GM12891 (cell line): ENCODE data around the gene ZNF491. TPM values are rescaled to one million over a fixed set of nuclear protein-coding genes. Genes with fewer than 3 reads are reported as not detected.

Experiments used
- DNase-seq: peaks from one replicate; pipeline ENCODE4 v3.0.0; 2011; ENCODE audit warnings: low spot score; ENCODE audit not compliant: insufficient read length
- FAIRE-seq: peaks from 2 replicates; lab custom pipeline; 2011; peaks lifted over from hg19 to GRCh38; lab: Jason Lieb, UNC
- PAX5 ChIP-seq: IDR thresholded peaks from 2 replicates; pipeline ENCODE4 v1.6.1; 2011; ENCODE audit warnings: low read length, moderate library complexity, mild to moderate bottlenecking; ENCODE audit not compliant: insufficient read depth, severe bottlenecking
- POLR2A ChIP-seq: IDR thresholded peaks from 2 replicates; pipeline ENCODE4 v1.6.1; 2011; ENCODE audit warnings: low read depth, low read length, control low read depth
- POLR2AphosphoS5 ChIP-seq: IDR thresholded peaks from 2 replicates; pipeline ENCODE4 v1.6.1; 2011; ENCODE audit warnings: low read depth, low read length, control low read depth
- POU2F2 ChIP-seq: IDR thresholded peaks from 2 replicates; pipeline ENCODE4 v1.6.1; 2011; ENCODE audit warnings: low read depth, mild to moderate bottlenecking, control low read depth, low read length, moderate library complexity
- SPI1 ChIP-seq: IDR thresholded peaks from 2 replicates; pipeline ENCODE4 v1.6.1; 2011; ENCODE audit warnings: low read depth, low read length, control low read depth
- TAF1 ChIP-seq: IDR thresholded peaks from 2 replicates; pipeline ENCODE4 v1.6.1; 2011; ENCODE audit warnings: low read depth, low read length, control low read depth
- polyA plus RNA-seq: library from polyadenylated mRNA; unstranded; fragments of >200 nt; gene quantifications from one replicate; pipeline ENCODE4 v1.2.1, GENCODE V29; 2012; ENCODE audit warnings: low read depth, missing spikeins, inconsistent platforms; ENCODE audit not compliant: missing spikeins

ZNF491 gene
- polyA plus RNA-seq = 0.27 TPM

GRCh38 chr19:11798391-11799330, at the start of gene ZNF491:
ZNF491 (plus strand) TSS chr19:11798523; CDS start chr19:11805954, 7,431 bp downstream.
- FAIRE-seq (peak; percentile 83), DNase-seq (peak; percentile 90)
- no peak for TF ChIP-seq SPI1
- TF ChIP-seq POU2F2 = no peak
- TF ChIP-seq PAX5 = no peak
- no peak for TF ChIP-seq TAF1
- no peak for TF ChIP-seq POLR2AphosphoS5
- 0 out of 2 replicates have a peak, but pooled peaks have one; percentile 31 for TF ChIP-seq POLR2A

DNA sequence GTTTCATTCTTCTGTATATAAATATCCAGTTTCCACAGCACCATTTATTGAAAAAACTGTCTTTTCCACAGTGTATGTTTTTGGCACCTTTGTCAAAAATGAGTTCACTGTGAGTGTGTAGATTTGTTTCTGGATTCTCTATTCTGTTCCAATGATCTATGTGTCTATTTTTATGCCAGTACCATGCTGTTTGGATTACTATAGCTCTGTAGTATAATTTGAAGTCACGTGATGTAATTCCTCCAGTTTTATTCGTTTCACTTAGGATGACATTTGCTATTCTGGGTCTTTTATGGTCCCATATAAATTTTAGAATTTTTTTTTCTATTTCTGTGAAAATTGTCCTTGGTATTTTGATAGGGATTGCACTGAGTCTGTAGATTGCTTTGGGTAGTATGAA, 48.6 kb upstream of the ZNF491 start:
- DNase-seq = no peak
- no peak for TF ChIP-seq POU2F2
- TF ChIP-seq TAF1 = no peak
- TF ChIP-seq SPI1 = no peak
- no peak for TF ChIP-seq POLR2AphosphoS5
- TF ChIP-seq PAX5 = no peak
- TF ChIP-seq POLR2A = no peak
- no peak for FAIRE-seq

GRCh38 chr19:11752244-11752736, 46.0 kb upstream of the ZNF491 start:
- no peak for TF ChIP-seq PAX5
- TF ChIP-seq POU2F2 = no peak
- TF ChIP-seq POLR2AphosphoS5 = no peak
- TF ChIP-seq SPI1 = no peak
- no peak for TF ChIP-seq POLR2A
- no peak for TF ChIP-seq TAF1
- FAIRE-seq = no peak

GRCh38 chr19:11754663-11755062, 43.7 kb upstream of the ZNF491 start:
- TF ChIP-seq TAF1 = no peak
- TF ChIP-seq POLR2A = no peak
- TF ChIP-seq POLR2AphosphoS5 = no peak
- no peak for TF ChIP-seq POU2F2
- no peak for TF ChIP-seq SPI1
- TF ChIP-seq PAX5 = no peak
- FAIRE-seq = no peak
- DNase-seq = no peak

More at GRCh38 chr19:11752244-11752736, 46.0 kb upstream of the ZNF491 start:
- no peak for DNase-seq

GRCh38 chr19:11756965-11757364, 41.4 kb upstream of the ZNF491 start:
- FAIRE-seq (no peak), DNase-seq (no peak)
- TF ChIP-seq SPI1 (no peak), POLR2A (no peak), POLR2AphosphoS5 (no peak), TAF1 (no peak), PAX5 (no peak), POU2F2 (no peak)

DNA sequence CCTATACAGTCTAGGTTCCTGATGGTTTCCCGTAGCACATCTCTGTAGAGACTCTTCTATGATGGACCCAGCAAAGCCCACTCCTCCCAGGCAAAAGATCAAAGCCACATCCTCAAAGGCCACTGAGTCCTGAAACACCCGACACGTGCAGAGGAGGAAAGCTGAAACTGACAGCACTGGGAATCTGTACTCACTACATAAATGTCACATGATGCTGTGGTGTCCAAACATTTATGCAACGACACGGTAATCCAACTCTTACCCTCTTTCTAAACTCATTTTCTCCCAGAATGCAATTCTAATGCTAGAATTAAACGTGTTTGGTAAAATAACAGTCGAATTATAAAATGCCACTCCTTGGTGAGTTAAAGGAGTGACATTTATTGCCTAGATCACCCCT, 38.5 kb upstream of the ZNF491 start:
- TF ChIP-seq PAX5 (no peak), POLR2A (no peak), POU2F2 (no peak), TAF1 (no peak), POLR2AphosphoS5 (no peak), SPI1 (no peak)
- DNase-seq (no peak), FAIRE-seq (no peak)

- FAIRE-seq (no peak), DNase-seq (no peak)
- TF ChIP-seq POLR2A (no peak), PAX5 (no peak), TAF1 (no peak), SPI1 (no peak), POU2F2 (no peak)
These were observed 35.2 kb upstream of the ZNF491 start for GRCh38 chr19:11763117-11763516.

- TF ChIP-seq SPI1 = no peak
- no peak for TF ChIP-seq POU2F2
- no peak for TF ChIP-seq POLR2AphosphoS5
- no peak for TF ChIP-seq PAX5
- no peak for TF ChIP-seq TAF1
- no peak for TF ChIP-seq POLR2A
- FAIRE-seq (no peak), DNase-seq (no peak)
These were observed 34.7 kb upstream of the ZNF491 start for GRCh38 chr19:11763611-11764010.

- peak; percentile 74 for FAIRE-seq
- no peak for TF ChIP-seq POLR2AphosphoS5
- TF ChIP-seq TAF1 = peak; percentile 22
- 0 out of 2 replicates have a peak, but pooled peaks have one; percentile 4 for TF ChIP-seq SPI1
- 0 out of 2 replicates have a peak, but pooled peaks have one; percentile 11 for TF ChIP-seq POU2F2
- TF ChIP-seq PAX5 = peak; percentile 98
- peak; percentile 44; the same call in 1 of the 2 replicates for TF ChIP-seq POLR2A
- DNase-seq = peak; percentile 76
These were observed 31.4 kb upstream of the ZNF491 start, which contains the start of gene ZNF441 for GRCh38 chr19:11766597-11767591. ZNF441 (plus strand) TSS chr19:11767000; CDS start chr19:11767194, 194 bp downstream.

- FAIRE-seq (peak; percentile 43), DNase-seq (peak; percentile 13)
- TF ChIP-seq PAX5 = no peak
- no peak for TF ChIP-seq POLR2AphosphoS5
- TF ChIP-seq POU2F2 = no peak
- no peak for TF ChIP-seq TAF1
- TF ChIP-seq SPI1 = no peak
- no peak for TF ChIP-seq POLR2A
These were observed 30.6 kb upstream of the ZNF491 start for GRCh38 chr19:11767633-11768133.
